ENCODE measurements around the gene STX18.

STX18 gene

DNA sequence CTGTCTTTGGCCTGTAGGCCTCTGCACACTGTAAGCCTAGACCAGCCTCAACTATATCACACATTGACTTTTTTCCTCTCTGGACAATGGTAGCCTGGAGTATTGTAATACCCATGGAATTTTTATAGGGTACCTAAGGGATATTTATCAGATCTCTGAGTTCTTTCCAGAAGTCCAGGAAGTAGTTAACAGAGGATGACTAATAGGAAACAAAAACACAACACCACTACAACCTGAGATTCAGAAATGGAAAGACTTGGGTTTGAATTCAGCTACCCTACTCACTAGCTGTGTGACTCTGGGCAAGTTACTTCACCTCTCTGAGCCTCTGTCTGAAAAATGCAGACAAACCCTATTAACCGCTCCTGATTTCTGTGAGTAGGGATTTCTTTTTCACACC lies 7.7 kb upstream of the STX18 start:
- DNase-seq (ENCODE audit: extremely low read depth, insufficient read length), result no peak
- peaks cover 2% of the 10 kb centered on the region for H3K36me3 ChIP-seq (ENCODE audit: control insufficient read depth, insufficient read depth, low read length)
- TF ChIP-seq, protein P1, sequence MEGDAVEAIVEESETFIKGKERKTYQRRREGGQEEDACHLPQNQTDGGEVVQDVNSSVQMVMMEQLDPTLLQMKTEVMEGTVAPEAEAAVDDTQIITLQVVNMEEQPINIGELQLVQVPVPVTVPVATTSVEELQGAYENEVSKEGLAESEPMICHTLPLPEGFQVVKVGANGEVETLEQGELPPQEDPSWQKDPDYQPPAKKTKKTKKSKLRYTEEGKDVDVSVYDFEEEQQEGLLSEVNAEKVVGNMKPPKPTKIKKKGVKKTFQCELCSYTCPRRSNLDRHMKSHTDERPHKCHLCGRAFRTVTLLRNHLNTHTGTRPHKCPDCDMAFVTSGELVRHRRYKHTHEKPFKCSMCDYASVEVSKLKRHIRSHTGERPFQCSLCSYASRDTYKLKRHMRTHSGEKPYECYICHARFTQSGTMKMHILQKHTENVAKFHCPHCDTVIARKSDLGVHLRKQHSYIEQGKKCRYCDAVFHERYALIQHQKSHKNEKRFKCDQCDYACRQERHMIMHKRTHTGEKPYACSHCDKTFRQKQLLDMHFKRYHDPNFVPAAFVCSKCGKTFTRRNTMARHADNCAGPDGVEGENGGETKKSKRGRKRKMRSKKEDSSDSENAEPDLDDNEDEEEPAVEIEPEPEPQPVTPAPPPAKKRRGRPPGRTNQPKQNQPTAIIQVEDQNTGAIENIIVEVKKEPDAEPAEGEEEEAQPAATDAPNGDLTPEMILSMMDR (IDR thresholded peaks at IDR 0.05; ENCODE audit: insufficient read depth, low read length, poor library complexity, severe bottlenecking), result no peak
- H3K4me3 ChIP-seq (replicated peaks; ENCODE audit: low read depth, low read length), result no peak overlapping the region
- H3K27me3 ChIP-seq (replicated peaks; ENCODE audit: control insufficient read depth, insufficient read depth, low read length), result no peaks in the 10 kb centered on the region

DNA sequence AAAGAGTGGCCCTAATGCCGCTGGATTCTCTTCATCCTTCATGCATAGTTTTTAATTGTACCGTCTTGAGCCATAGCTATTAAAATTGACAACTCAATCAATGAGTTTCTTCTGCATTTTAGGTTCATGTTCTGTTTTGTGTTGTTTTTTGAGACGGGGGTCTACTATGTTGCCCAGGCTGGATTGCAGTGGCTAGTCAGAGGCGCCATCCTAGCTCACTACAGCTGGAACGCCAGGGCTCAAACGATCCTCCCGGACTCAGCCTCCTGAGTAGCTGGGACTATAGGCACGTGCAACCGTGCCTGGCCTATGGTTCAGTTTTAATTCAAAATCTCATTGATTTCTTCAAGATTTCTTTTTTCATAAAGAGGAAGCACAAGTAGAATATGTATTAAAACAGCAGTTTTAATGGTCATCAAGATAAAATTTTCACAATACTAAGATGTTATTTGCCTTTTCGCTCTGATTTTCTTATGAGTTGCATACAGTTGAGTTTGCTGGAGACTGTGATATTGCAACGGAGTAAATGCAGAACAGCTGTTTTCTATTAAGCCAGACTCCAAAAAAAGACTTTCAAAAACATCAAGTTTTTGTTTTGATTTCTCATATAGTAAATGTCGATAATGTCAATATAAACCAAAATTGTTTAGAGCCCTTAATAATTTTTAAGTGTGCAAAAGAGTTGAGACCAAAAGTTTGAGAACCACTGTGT lies 1.1 kb upstream of the STX18 start:
- TF ChIP-seq, protein P1 (IDR thresholded peaks at IDR 0.05; ENCODE audit: insufficient read depth, low read length, poor library complexity, severe bottlenecking), result no peak

DNA sequence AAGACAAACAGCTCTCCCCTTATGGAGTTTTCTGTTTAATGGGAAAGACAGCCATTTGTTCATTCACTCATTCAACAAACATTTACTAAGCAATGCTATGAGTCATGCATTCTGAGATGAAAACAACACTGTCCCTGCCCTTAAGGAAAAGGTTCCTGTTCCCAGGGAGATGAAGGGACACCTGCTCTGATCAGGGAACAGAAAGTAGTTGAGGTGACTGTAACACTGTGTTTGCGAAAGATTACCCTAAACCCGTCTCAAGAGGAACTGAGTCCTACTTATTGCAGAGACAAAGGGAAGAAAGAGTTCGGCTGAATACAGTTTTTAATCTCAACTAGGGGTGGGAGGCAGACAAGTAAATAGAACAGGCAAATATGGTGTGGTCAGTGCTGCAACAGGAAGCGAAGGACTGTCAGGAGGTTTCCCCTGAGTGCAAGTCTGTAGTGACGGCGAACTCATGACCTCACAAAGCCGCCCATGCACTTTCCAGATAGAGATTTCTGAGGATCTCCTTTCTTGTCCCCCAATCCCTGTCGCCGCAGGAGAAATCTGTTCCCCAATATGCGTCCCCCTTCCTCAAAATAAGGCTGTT lies 712 bp downstream of the STX18 start:
- TF ChIP-seq, protein P1 (IDR thresholded peaks at IDR 0.05; ENCODE audit: insufficient read depth, low read length, poor library complexity, severe bottlenecking), result no peak
- peak; percentile 18 for DNase-seq (ENCODE audit: extremely low read depth, insufficient read length)
- no peaks in the 10 kb centered on the region; the same call in 1 of the 2 replicates for H3K36me3 ChIP-seq (ENCODE audit: control insufficient read depth, insufficient read depth, low read length)
- peak overlapping the region; percentile 95 for H3K4me3 ChIP-seq (replicated peaks; ENCODE audit: low read depth, low read length)
- no peaks in the 10 kb centered on the region for H3K27me3 ChIP-seq (replicated peaks; ENCODE audit: control insufficient read depth, insufficient read depth, low read length)

More for the DNA sequence above, 1.1 kb upstream of the STX18 start:
- peaks cover 2% of the 10 kb centered on the region; the same call in 1 of the 2 replicates for H3K36me3 ChIP-seq (ENCODE audit: control insufficient read depth, insufficient read depth, low read length)
- H3K4me3 ChIP-seq (replicated peaks; ENCODE audit: low read depth, low read length), result peak overlapping the region; percentile 95
- H3K27me3 ChIP-seq (replicated peaks; ENCODE audit: control insufficient read depth, insufficient read depth, low read length), result no peaks in the 10 kb centered on the region
- DNase-seq (ENCODE audit: extremely low read depth, insufficient read length), result no peak

DNA sequence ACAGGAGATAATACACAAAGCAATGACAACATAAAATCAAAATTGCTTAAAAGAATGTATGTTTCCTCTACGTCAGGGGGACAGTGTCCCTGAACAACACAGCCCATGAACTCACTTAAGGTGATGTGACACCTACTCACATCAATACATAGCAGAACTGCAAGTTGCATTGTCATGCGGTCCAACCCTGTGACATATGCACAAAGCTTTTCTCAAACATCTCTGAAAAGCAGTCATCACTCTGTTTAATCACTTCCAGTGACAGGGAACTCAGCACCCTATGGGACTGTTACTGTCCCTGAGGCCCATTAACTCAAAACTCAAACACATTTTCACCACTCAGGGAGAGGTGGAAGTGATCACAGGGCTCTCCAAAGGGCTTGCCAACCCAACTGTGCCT lies 2.4 kb downstream of the STX18 start:
- DNase-seq (ENCODE audit: extremely low read depth, insufficient read length), result no peak
- Histone ChIP-seq H3K27me3 (replicated peaks; ENCODE audit: control insufficient read depth, insufficient read depth, low read length) (no peaks in the 10 kb centered on the region), H3K4me3 (replicated peaks; ENCODE audit: low read depth, low read length) (no peak overlapping the region; the same call in 1 of the 2 replicates), H3K36me3 (ENCODE audit: control insufficient read depth, insufficient read depth, low read length) (no peaks in the 10 kb centered on the region)
- TF ChIP-seq, protein P1 (IDR thresholded peaks at IDR 0.05; ENCODE audit: insufficient read depth, low read length, poor library complexity, severe bottlenecking), result no peak

DNA sequence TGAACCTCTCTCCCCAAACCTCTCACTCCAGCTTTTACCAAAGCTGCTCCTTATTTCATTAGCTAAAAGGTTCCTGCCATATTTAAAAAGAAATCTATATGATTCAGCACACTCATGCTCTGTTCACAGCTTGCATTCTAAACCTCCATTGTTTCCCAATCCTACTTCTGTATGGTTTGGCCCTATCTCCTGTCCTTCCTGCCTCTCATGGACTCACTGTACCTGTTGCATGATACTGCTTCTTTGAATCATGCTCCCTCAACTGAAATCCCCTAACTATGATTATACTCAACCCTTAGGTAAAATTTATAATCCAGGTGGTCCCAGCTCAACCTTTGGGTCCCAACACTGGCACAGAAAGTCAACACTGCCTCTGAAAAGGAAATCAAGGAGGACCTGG lies 6.3 kb downstream of the STX18 start:
- DNase-seq (ENCODE audit: extremely low read depth, insufficient read length), result no peak
- TF ChIP-seq, protein P1 (IDR thresholded peaks at IDR 0.05; ENCODE audit: insufficient read depth, low read length, poor library complexity, severe bottlenecking), result no peak
- H3K36me3 ChIP-seq (ENCODE audit: control insufficient read depth, insufficient read depth, low read length), result no peaks in the 10 kb centered on the region
- H3K27me3 ChIP-seq (replicated peaks; ENCODE audit: control insufficient read depth, insufficient read depth, low read length), result no peaks in the 10 kb centered on the region
- H3K4me3 ChIP-seq (replicated peaks; ENCODE audit: low read depth, low read length), result no peak overlapping the region
